Fibroblast of lung (primary cell): ENCODE measurements around the gene TSSK2. TPM values are rescaled to one million over a fixed set of nuclear protein-coding genes. Genes with fewer than 3 reads are reported as not detected.

Experiments
- DNase-seq, 2 donors: peaks; one replicate each; pipeline versions ENCODE4 v3.0.0 to v3.0.0-alpha.2; 2010; ENCODE audit warnings: low read depth in 2 of 2
- H2AFZ ChIP-seq: 2 replicates; pipeline ENCODE4 v1.5.1; 2012; ENCODE audit warnings: low read length, control low read depth, inconsistent platforms
- H3K27ac ChIP-seq: 2 replicates; pipeline ENCODE4 v1.5.1; 2011; ENCODE audit warnings: low read length, control low read depth; ENCODE audit not compliant: insufficient read depth
- H3K27me3 ChIP-seq: 2 replicates; pipeline ENCODE4 v1.5.1; 2011; ENCODE audit warnings: mild to moderate bottlenecking, low read length; ENCODE audit not compliant: control insufficient read depth, insufficient read depth
- H3K36me3 ChIP-seq: 2 replicates; pipeline ENCODE4 v1.5.1; 2011; ENCODE audit warnings: low read length; ENCODE audit not compliant: control insufficient read depth, insufficient read depth
- H3K4me1 ChIP-seq: 2 replicates; pipeline ENCODE4 v1.5.1; 2011; ENCODE audit warnings: low read length; ENCODE audit not compliant: control insufficient read depth, insufficient read depth; ENCODE audit errors: extremely low read depth
- H3K4me2 ChIP-seq: 2 replicates; pipeline ENCODE4 v1.5.1; 2011; ENCODE audit warnings: low read length, control low read depth; ENCODE audit not compliant: insufficient read depth; ENCODE audit errors: extremely low read depth
- H3K4me3 ChIP-seq, 4 experiments: fragments of 200-600 bp in 1 of 4; sonication (generic) in 1 of 4; replicated peaks in 1 of 4; 2 replicates each; pipeline ENCODE4 v1.5.1; 2011 to 2016; ENCODE audit warnings: low read length in 4 of 4, low read depth in 3 of 4, mild to moderate bottlenecking in 3 of 4, control low read depth in 2 of 4, inconsistent platforms in 1 of 4, mixed read lengths in 1 of 4; ENCODE audit not compliant: insufficient read depth in 1 of 4; ENCODE audit errors: control extremely low read depth in 1 of 4
- H3K79me2 ChIP-seq: 2 replicates; pipeline ENCODE4 v1.5.1; 2012; ENCODE audit warnings: mild to moderate bottlenecking, low read length, inconsistent platforms; ENCODE audit not compliant: control insufficient read depth, insufficient read depth
- H3K9ac ChIP-seq: 2 replicates; pipeline ENCODE4 v1.5.1; 2011; ENCODE audit warnings: mild to moderate bottlenecking, low read length, control low read depth; ENCODE audit not compliant: insufficient read depth
- H3K9me3 ChIP-seq: 2 replicates; pipeline ENCODE4 v1.5.1; 2012; ENCODE audit warnings: low read depth, low read length; ENCODE audit not compliant: control insufficient read depth, insufficient read depth
- H4K20me1 ChIP-seq: 2 replicates; pipeline ENCODE4 v1.5.1; 2011; ENCODE audit warnings: low read length; ENCODE audit not compliant: control insufficient read depth, insufficient read depth; ENCODE audit errors: extremely low read depth
- CTCF ChIP-seq, 2 donors: IDR thresholded peaks in 1 of 2; conservative IDR thresholded peaks in 1 of 2; 1 replicate in 1 of 2; 2 replicates in 1 of 2; pipeline ENCODE4 v1.5.1; 2011 to 2012; ENCODE audit warnings: low read length in 2 of 2, control low read depth in 1 of 2, inconsistent platforms in 1 of 2, low read depth in 1 of 2, mild to moderate bottlenecking in 1 of 2
- EZH2 ChIP-seq: IDR thresholded peaks from 2 replicates; pipeline ENCODE4 v1.5.1; 2012; ENCODE audit warnings: low read length, control low read depth, mild to moderate bottlenecking; ENCODE audit errors: missing control alignments
- polyA plus RNA-seq, 2 donors: library from polyadenylated mRNA; depleted of rRNA in 1 of 2; stranded (reverse) in 1 of 2; unstranded in 1 of 2; fragments of >200 nt; gene quantifications; 2 replicates each; pipeline ENCODE4 v1.2.1, GENCODE V29; 2011 to 2012; ENCODE audit warnings: missing spikeins in 1 of 2
- total RNA-seq: library from RNA; depleted of rRNA; stranded (reverse); fragments of >200 nt; gene quantifications from 2 replicates; pipeline ENCODE4 v1.2.1, GENCODE V29; 2014

TSSK2 gene
- total and polyA plus RNA-seq, 2 donors (not counting 1 experiment from before 2014, with no cell fraction given): not detected

- Histone ChIP-seq H3K36me3 (no peaks in the 10 kb centered on the region), H3K4me3 (no peak overlapping the region), H3K27ac (no peak overlapping the region), H3K27me3 (no peaks in the 10 kb centered on the region), H4K20me1 (peaks cover 2% of the 10 kb centered on the region), H3K4me1 (peaks cover 3% of the 10 kb centered on the region), H3K79me2 (peaks cover 51% of the 10 kb centered on the region), H3K9ac (no peak overlapping the region), H2AFZ (no peak overlapping the region), H3K4me2 (no peak overlapping the region), H3K9me3 (no peaks in the 10 kb centered on the region)
- TF ChIP-seq CTCF (conservative IDR thresholded peaks at IDR 0.05 in 1 of 2, IDR thresholded peaks at IDR 0.05 in 1 of 2; ENCODE audit: low read depth in 1 of 2, low read length in 2 of 2) (peak in 1 of 2 donors; percentile 22), EZH2 (no peak)
- DNase-seq: no peak
Observed at GRCh38 chr22:19105867-19106802, 25.0 kb upstream of the TSSK2 start.

GRCh38 chr22:19106886-19107729, 24.0 kb upstream of the TSSK2 start:
- Histone ChIP-seq H3K79me2 (peaks cover 54% of the 10 kb centered on the region), H3K4me3 (no peak overlapping the region), H4K20me1 (peaks cover 4% of the 10 kb centered on the region), H3K9me3 (no peaks in the 10 kb centered on the region), H3K9ac (no peak overlapping the region), H3K36me3 (no peaks in the 10 kb centered on the region), H3K4me1 (peaks cover 3% of the 10 kb centered on the region), H3K27me3 (no peaks in the 10 kb centered on the region), H3K4me2 (no peak overlapping the region), H3K27ac (no peak overlapping the region), H2AFZ (no peak overlapping the region)
- TF ChIP-seq CTCF (conservative IDR thresholded peaks at IDR 0.05 in 1 of 2, IDR thresholded peaks at IDR 0.05 in 1 of 2; ENCODE audit: low read depth in 1 of 2, low read length in 2 of 2) (no peak), EZH2 (no peak)
- no peak for DNase-seq

- Histone ChIP-seq H3K36me3 (no peaks in the 10 kb centered on the region), H3K4me2 (no peak overlapping the region), H3K27ac (no peak overlapping the region), H3K27me3 (no peaks in the 10 kb centered on the region), H3K4me3 (no peak overlapping the region), H3K79me2 (peaks cover 53% of the 10 kb centered on the region), H4K20me1 (peaks cover 4% of the 10 kb centered on the region), H3K9ac (no peak overlapping the region), H3K9me3 (no peaks in the 10 kb centered on the region), H2AFZ (no peak overlapping the region), H3K4me1 (peaks cover 3% of the 10 kb centered on the region)
- TF ChIP-seq EZH2: no peak
- no peak for TF ChIP-seq CTCF (conservative IDR thresholded peaks at IDR 0.05 in 1 of 2, IDR thresholded peaks at IDR 0.05 in 1 of 2; ENCODE audit: low read depth in 1 of 2, low read length in 2 of 2)
- no peak for DNase-seq
Observed at GRCh38 chr22:19107730-19108074, 23.4 kb upstream of the TSSK2 start.
